HG03521 (cell line): ENCODE results near the gene BRCA1.
"Not testable (repeated sequence)": the region's sequence is repeated elsewhere in the genome, so short reads cannot be mapped to it uniquely, and the experiment has no call there.

ENCODE experiments used
- ATAC-seq: cut with Tn5 transposase; IDR thresholded peaks from one replicate; pipeline ENCODE4 v1.9.1; 2021; ENCODE audit warnings: mild to moderate bottlenecking, moderate library complexity; ENCODE audit not compliant: unreplicated experiment

Gene BRCA1

DNA sequence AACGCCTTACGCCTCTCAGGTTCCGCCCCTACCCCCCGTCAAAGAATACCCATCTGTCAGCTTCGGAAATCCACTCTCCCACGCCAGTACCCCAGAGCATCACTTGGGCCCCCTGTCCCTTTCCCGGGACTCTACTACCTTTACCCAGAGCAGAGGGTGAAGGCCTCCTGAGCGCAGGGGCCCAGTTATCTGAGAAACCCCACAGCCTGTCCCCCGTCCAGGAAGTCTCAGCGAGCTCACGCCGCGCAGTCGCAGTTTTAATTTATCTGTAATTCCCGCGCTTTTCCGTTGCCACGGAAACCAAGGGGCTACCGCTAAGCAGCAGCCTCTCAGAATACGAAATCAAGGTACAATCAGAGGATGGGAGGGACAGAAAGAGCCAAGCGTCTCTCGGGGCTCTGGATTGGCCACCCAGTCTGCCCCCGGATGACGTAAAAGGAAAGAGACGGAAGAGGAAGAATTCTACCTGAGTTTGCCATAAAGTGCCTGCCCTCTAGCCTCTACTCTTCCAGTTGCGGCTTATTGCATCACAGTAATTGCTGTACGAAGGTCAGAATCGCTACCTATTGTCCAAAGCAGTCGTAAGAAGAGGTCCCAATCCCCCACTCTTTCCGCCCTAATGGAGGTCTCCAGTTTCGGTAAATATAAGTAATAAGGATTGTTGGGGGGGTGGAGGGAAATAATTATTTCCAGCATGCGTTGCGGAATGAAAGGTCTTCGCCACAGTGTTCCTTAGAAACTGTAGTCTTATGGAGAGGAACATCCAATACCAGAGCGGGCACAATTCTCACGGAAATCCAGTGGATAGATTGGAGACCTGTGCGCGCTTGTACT lies at the start of gene BRCA1:
Gene BRCA1 (minus strand): TSS at position 232 of the 834 bp plus-strand sequence. CDS start 1,268 bp downstream, outside the sequence.
- peak; percentile 94 for ATAC-seq

DNA sequence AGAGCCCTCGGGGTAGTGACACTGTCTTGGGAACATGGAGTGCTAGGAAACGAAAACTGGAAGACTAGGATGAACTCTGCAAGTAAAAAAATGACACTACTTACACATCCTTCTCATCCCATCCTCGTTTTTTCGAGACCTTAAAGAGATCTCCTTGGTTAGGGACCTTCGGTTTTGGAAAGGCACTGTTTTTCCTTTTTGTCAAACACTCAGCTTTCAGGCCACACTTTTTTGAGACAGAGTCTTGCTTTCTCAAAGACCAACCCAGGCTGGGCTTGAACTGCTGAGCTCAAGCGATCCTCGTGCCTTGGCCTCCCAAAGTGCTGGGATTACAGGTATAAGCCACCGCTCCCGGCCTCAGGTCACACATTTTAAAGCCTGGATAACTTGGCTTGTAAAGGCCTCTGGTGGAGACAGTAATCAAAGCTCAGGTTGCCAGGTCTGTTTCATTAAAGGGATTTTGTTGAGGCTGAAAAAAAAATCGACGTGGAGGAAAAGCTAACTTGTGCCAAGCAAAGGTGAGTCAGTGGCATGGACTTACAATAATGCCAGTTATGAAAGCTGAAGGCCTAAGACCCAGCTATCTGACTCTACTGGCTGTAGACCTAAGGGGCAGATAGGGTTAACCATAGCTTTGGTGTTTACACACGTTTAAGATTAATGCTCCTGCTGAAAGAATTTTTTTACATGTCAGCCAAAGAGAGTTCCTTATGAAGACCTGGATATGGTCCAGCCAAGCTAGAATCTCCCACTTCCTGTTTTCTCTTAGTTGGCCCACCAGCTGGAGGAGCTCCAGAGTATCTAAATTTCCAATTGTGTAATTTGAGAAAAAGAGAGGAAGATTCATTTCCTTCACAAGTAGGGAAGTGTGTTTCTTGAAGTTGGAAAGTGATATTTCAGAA lies 46.7 kb upstream of the BRCA1 start:
- ATAC-seq: no peak

- ATAC-seq: peak; percentile 74
Measured at GRCh38 chr17:43170766-43171585, 45.8 kb upstream of the BRCA1 start, which contains the start of gene NBR1. Gene NBR1 (plus strand): TSS chr17:43171214. CDS start chr17:43175800, 4,586 bp downstream.

DNA sequence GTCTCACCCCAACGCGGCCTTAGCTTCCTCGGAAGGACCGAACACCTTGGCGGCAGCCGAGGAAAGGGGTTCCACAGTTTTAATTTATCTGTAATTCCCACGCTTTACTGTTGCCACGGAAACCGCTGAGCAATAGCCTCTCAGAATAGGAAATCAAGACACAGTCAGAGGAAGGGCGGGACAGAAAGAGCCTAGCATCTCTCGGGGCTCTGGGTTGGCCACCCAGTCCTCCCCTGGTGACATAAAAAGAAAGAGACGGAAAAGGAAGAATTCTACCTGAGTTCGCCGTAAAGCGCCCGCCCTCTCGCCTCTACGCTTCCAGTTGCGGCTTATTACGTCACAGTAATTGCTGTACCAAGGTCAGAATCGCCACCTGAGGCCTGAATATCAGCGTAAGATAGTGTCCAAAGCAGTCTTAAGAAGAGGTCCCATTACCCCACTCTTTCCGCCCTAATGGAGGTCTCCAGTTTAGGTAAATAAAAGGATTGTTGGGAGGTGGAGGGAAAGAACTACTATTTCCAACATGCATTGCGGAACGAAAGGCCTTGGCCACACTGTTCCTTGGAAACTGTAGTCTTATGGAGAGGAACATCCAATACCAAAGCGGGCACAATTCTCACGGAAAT lies 45.1 kb upstream of the BRCA1 start:
- peak; percentile 72 for ATAC-seq

GRCh38 chr17:43169561-43170139 lies 44.5 kb upstream of the BRCA1 start:
- ATAC-seq: peak; percentile 25

DNA sequence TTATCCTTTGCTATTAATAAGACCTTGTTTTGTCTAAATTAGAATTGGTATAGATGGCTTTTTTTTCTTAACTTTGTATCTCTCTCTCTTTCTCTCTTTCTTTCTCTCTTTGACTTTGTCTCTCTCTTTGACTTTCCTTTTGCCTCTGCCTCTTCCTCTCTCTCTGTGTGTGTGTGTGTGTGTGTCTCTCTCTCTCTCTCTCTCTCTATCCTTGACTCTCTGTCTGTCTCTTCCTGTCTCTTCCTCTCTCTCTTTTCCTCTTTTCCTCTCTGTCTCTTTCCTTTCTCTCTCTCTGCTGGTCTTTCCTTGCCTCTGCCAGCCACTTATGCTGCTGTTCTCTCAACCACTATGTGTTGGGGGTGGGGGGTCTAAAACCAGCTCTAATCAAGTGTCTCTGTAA lies 40.8 kb upstream of the BRCA1 start:
- not testable (repeated sequence) for ATAC-seq

DNA sequence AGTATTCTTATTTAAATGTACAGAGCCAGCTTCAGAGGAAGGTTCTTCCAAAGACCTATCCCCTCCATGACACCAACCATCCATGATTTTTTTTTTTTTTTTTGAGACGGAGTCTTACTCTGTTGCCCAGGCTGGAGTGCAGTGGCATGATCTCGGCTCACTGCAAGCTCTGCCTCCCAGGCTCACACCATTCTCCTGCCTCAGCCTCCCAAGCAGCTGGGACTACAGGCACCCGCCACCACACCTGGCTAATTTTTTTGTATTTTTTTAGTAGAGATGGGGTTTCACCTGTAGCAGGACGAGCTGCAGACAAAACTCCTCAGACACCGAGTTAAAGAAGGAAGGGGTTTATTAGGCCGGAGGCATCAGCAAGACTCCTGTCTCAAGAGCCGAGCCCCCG lies 34.8 kb upstream of the BRCA1 start:
- ATAC-seq: not testable (repeated sequence)

- not testable (repeated sequence) for ATAC-seq
Measured at GRCh38 chr17:43159232-43159631, 34.1 kb upstream of the BRCA1 start.

DNA sequence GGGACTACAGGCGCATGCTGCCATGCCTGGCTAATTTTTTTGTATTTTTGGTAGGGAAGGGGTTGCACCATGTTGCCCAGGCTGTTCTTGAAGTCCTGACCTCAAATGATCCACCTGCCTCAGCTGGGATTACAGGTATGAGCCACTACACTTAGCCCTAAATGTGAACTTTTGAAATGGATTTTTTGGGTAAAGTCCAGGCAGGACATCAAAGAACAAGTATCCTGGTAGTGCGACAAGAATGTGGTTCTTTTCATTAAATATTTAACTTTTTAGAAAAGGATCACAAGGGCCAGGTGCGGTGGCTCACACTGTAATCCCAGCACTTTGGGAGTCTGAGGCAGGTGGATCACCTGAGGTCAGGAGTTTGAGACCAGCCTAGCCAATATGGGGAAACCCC lies 30.5 kb upstream of the BRCA1 start:
- ATAC-seq: no peak

DNA sequence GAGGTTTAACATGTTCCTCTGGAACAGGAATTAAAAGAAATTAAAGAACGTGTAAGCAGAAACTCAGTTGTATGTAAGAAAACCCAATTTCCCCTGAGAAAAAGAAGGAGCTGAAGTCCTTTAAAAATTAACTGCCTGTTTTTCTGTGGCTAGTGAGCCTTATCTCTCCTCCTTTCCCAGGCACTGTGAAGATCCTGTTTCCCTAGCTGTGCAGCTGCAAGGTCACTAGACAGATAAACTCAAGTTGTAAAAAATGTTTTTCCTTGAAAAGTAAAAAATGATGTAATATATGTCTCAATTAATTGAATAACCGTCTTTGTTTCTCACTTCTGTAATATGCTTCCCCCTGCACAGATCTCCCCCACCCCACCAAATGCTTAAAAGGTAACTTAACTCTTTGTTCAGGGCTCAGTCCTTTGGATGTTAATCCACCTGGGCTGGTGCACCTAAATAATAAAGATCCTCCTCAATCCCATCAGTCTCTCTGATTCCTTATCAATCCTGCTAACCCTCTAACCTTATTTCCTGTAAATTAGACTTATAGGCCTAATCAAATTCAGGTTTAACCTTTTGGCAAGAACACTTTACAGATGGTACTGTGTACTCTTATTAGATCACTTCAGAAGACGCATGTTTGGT lies 28.2 kb upstream of the BRCA1 start:
- ATAC-seq: not testable (repeated sequence)

- ATAC-seq: no peak
Measured at GRCh38 chr17:43151880-43152456, 26.8 kb upstream of the BRCA1 start.

- no peak for ATAC-seq
Measured at GRCh38 chr17:43146649-43147048, 21.5 kb upstream of the BRCA1 start.

- no peak for ATAC-seq
Measured at GRCh38 chr17:43143201-43143600, 18.0 kb upstream of the BRCA1 start.

DNA sequence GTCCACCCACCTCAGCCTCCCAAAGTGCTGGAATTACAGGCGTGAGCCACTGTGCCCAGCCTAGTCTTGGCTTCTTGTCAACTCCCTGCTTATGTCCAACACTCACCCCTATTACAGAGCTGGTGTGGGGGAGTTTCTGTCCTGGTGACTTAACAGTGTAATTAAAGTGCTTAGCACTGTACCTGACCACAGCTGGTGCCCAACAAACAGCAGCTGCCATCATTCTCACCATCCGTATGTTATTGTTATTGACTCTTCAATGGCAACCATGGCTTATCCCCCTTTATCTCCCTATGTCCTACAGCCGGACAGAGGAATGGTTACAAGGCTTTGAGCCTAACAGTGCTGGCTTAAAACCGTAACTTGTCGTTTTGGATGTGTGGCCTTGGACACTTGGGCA lies 17.0 kb upstream of the BRCA1 start:
- no peak for ATAC-seq

- ATAC-seq: no peak
Measured at GRCh38 chr17:43140396-43141332, 15.5 kb upstream of the BRCA1 start.

- ATAC-seq: not testable (repeated sequence)
Measured at GRCh38 chr17:43138531-43138930, 13.4 kb upstream of the BRCA1 start.

GRCh38 chr17:43136574-43136973 lies 11.4 kb upstream of the BRCA1 start:
- ATAC-seq: not testable (repeated sequence)

DNA sequence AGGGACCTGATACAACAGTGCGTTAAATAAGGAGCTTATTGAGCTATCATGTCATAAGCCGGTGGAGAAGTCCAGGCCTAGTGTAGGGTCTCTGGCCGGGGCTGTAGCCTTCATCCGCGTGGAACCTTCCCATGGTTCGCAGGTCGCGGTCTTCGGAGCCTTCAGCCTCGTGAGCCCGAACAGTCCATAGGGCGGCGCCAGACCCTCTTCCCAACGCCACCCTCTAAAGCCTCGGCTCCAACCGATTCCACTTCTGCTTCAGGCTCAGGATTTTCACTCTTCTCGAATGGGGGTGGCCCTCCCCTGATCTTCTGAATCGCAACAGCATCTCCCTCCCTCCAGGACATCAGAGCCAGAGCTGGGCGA lies 10.3 kb upstream of the BRCA1 start:
- ATAC-seq: no peak
